Measurements from ENCODE around the gene DDB1.

The DDB1 gene

GRCh38 chr11:61358566-61358965 lies 25.7 kb upstream of the DDB1 start:
- Histone ChIP-seq H3K9ac (ENCODE audit: low read length) (peak overlapping the region; percentile 11; the same call in 1 of the 2 replicates), H3K4me1 (ENCODE audit: insufficient read depth, low read length, severe bottlenecking) (peaks cover 75% of the 10 kb centered on the region)

GRCh38 chr11:61357894-61358239 lies 25.0 kb upstream of the DDB1 start:
- Histone ChIP-seq H3K4me2 (ENCODE audit: low read length) (peak overlapping the region; percentile 78), H3K4me1 (ENCODE audit: insufficient read depth, low read length, severe bottlenecking) (peaks cover 72% of the 10 kb centered on the region), H3K9me2 (ENCODE audit: low read depth, low read length) (no peaks in the 10 kb centered on the region), H3K9me3 (ENCODE audit: low read length) (no peaks in the 10 kb centered on the region), H2AFZ (ENCODE audit: low read length) (no peak overlapping the region), H3K4me3 (ENCODE audit: low read depth, low read length, poor library complexity, severe bottlenecking) (peak overlapping the region; percentile 60), H3F3A (ENCODE audit: insufficient read depth, low read length) (peaks cover 15% of the 10 kb centered on the region), H3K27me3 (ENCODE audit: insufficient read depth, low read length) (no peaks in the 10 kb centered on the region), H4K20me1 (ENCODE audit: insufficient read depth, low read length) (no peaks in the 10 kb centered on the region), H3K36me3 (ENCODE audit: insufficient read depth, low read length) (peaks cover 32% of the 10 kb centered on the region), H3K79me2 (ENCODE audit: insufficient read depth, low read length) (peaks cover 19% of the 10 kb centered on the region), H3K27ac (ENCODE audit: low read depth, low read length, poor library complexity, severe bottlenecking) (peak overlapping the region; percentile 99), H3K9ac (ENCODE audit: low read length) (peak overlapping the region; percentile 69)
- TF ChIP-seq CTCF (IDR thresholded peaks at IDR 0.05; ENCODE audit: low read length) (no peak), EZH2 (IDR thresholded peaks at IDR 0.05; ENCODE audit: borderline replicate concordance, low read length) (no peak)

More at GRCh38 chr11:61358566-61358965, 25.7 kb upstream of the DDB1 start:
- Histone ChIP-seq H3K27me3 (ENCODE audit: insufficient read depth, low read length) (no peaks in the 10 kb centered on the region), H3K79me2 (ENCODE audit: insufficient read depth, low read length) (peaks cover 24% of the 10 kb centered on the region), H3K4me3 (ENCODE audit: low read depth, low read length, poor library complexity, severe bottlenecking) (peak overlapping the region; percentile 92), H3K27ac (ENCODE audit: low read depth, low read length, poor library complexity, severe bottlenecking) (peak overlapping the region; percentile 99), H3F3A (ENCODE audit: insufficient read depth, low read length) (peaks cover 15% of the 10 kb centered on the region), H2AFZ (ENCODE audit: low read length) (no peak overlapping the region), H3K9me2 (ENCODE audit: low read depth, low read length) (no peaks in the 10 kb centered on the region), H3K36me3 (ENCODE audit: insufficient read depth, low read length) (peaks cover 30% of the 10 kb centered on the region; the same call in 1 of the 2 replicates), H3K9me3 (ENCODE audit: low read length) (no peaks in the 10 kb centered on the region), H3K4me2 (ENCODE audit: low read length) (peak overlapping the region; percentile 80; the same call in 1 of the 2 replicates), H4K20me1 (ENCODE audit: insufficient read depth, low read length) (no peaks in the 10 kb centered on the region)
- TF ChIP-seq CTCF (IDR thresholded peaks at IDR 0.05; ENCODE audit: low read length) (no peak), EZH2 (IDR thresholded peaks at IDR 0.05; ENCODE audit: borderline replicate concordance, low read length) (no peak)

GRCh38 chr11:61357233-61357893 lies 24.5 kb upstream of the DDB1 start:
- H3K9me2 ChIP-seq (ENCODE audit: low read depth, low read length): no peaks in the 10 kb centered on the region
- peaks cover 37% of the 10 kb centered on the region for H3K36me3 ChIP-seq (ENCODE audit: insufficient read depth, low read length)
- H3K4me2 ChIP-seq (ENCODE audit: low read length): peak overlapping the region; percentile 78
- no peak for TF ChIP-seq CTCF (IDR thresholded peaks at IDR 0.05; ENCODE audit: low read length)
- no peak for TF ChIP-seq EZH2 (IDR thresholded peaks at IDR 0.05; ENCODE audit: borderline replicate concordance, low read length)
- H3K9ac ChIP-seq (ENCODE audit: low read length): peak overlapping the region; percentile 69
- H3K79me2 ChIP-seq (ENCODE audit: insufficient read depth, low read length): peaks cover 14% of the 10 kb centered on the region
- H3K27me3 ChIP-seq (ENCODE audit: insufficient read depth, low read length): no peaks in the 10 kb centered on the region
- peak overlapping the region; percentile 60 for H3K4me3 ChIP-seq (ENCODE audit: low read depth, low read length, poor library complexity, severe bottlenecking)
- H4K20me1 ChIP-seq (ENCODE audit: insufficient read depth, low read length): no peaks in the 10 kb centered on the region
- H3K4me1 ChIP-seq (ENCODE audit: insufficient read depth, low read length, severe bottlenecking): peaks cover 72% of the 10 kb centered on the region
- no peaks in the 10 kb centered on the region for H3K9me3 ChIP-seq (ENCODE audit: low read length)
- peak overlapping the region; percentile 99 for H3K27ac ChIP-seq (ENCODE audit: low read depth, low read length, poor library complexity, severe bottlenecking)
- H3F3A ChIP-seq (ENCODE audit: insufficient read depth, low read length): peaks cover 15% of the 10 kb centered on the region
- no peak overlapping the region for H2AFZ ChIP-seq (ENCODE audit: low read length)

Measured in OCI-LY1 (cell line).